ENCODE measurements around the gene UGGT1. TPM values are rescaled to one million over a fixed set of nuclear protein-coding genes. Genes with fewer than 3 reads are reported as not detected.

The UGGT1 gene
- total and polyA plus RNA-seq, 2 experiments from 2014 or later: 11.5 to 65.0 TPM

- Histone ChIP-seq H3K36me3 (ENCODE audit: insufficient read depth) (peaks cover 31% of the 10 kb centered on the region), H3K4me1 (ENCODE audit: insufficient read depth) (no peaks in the 10 kb centered on the region), H3K27ac (ENCODE audit: low read depth) (no peak overlapping the region), H4K20me1 (replicated peaks; ENCODE audit: insufficient read depth) (peaks cover 11% of the 10 kb centered on the region; the same call in 1 of the 2 replicates), H3K9me2 (ENCODE audit: insufficient read depth) (no peaks in the 10 kb centered on the region), H3F3A (replicated peaks; ENCODE audit: low read depth) (no peaks in the 10 kb centered on the region), H3K4me2 (no peak overlapping the region), H3K4me3 (no peak overlapping the region), H2AFZ (no peak overlapping the region), H3K27me3 (ENCODE audit: insufficient read depth) (no peaks in the 10 kb centered on the region), H3K79me2 (replicated peaks; ENCODE audit: insufficient read depth) (no peaks in the 10 kb centered on the region)
- no peak for DNase-seq (ENCODE audit: low spot score)
- no peaks in the 10 kb centered on the region for H3K27me3 Mint-ChIP-seq (ENCODE audit: insufficient read depth, low read depth, poor library complexity)
- no peaks in the 10 kb centered on the region for H3K9me3 Mint-ChIP-seq
- no peak overlapping the region for H3K4me3 Mint-ChIP-seq
- peaks cover 35% of the 10 kb centered on the region for H3K36me3 Mint-ChIP-seq (ENCODE audit: low read depth)
- TF ChIP-seq EZH2phosphoT487 (IDR thresholded peaks at IDR 0.05; ENCODE audit: unreplicated experiment) (no peak), STAT1 (IDR thresholded peaks at IDR 0.05; ENCODE audit: unreplicated experiment) (no peak), POLR2AphosphoS5 (IDR thresholded peaks at IDR 0.05; ENCODE audit: low read depth) (no peak), JUNB (IDR thresholded peaks at IDR 0.05; ENCODE audit: unreplicated experiment) (no peak), CTCF (conservative IDR thresholded peaks at IDR 0.05; ENCODE audit: low read depth in 2 of 2) (no peak), ZNF114 (CRISPR knock-in tag; IDR thresholded peaks at IDR 0.05) (no peak), ZNF462 (CRISPR knock-in tag; IDR thresholded peaks at IDR 0.05) (no peak), EZH2 (IDR thresholded peaks at IDR 0.05; ENCODE audit: low read depth, unreplicated experiment) (no peak), CREB1 (CRISPR knock-in tag; IDR thresholded peaks at IDR 0.05; ENCODE audit: low read depth) (no peak), NANOG (IDR thresholded peaks at IDR 0.05; ENCODE audit: borderline replicate concordance) (no peak), ETS1 (IDR thresholded peaks at IDR 0.05) (no peak), ZNF331 (CRISPR knock-in tag; IDR thresholded peaks at IDR 0.05; ENCODE audit: low read depth) (no peak)
- TF ChIP-seq, protein P1, sequence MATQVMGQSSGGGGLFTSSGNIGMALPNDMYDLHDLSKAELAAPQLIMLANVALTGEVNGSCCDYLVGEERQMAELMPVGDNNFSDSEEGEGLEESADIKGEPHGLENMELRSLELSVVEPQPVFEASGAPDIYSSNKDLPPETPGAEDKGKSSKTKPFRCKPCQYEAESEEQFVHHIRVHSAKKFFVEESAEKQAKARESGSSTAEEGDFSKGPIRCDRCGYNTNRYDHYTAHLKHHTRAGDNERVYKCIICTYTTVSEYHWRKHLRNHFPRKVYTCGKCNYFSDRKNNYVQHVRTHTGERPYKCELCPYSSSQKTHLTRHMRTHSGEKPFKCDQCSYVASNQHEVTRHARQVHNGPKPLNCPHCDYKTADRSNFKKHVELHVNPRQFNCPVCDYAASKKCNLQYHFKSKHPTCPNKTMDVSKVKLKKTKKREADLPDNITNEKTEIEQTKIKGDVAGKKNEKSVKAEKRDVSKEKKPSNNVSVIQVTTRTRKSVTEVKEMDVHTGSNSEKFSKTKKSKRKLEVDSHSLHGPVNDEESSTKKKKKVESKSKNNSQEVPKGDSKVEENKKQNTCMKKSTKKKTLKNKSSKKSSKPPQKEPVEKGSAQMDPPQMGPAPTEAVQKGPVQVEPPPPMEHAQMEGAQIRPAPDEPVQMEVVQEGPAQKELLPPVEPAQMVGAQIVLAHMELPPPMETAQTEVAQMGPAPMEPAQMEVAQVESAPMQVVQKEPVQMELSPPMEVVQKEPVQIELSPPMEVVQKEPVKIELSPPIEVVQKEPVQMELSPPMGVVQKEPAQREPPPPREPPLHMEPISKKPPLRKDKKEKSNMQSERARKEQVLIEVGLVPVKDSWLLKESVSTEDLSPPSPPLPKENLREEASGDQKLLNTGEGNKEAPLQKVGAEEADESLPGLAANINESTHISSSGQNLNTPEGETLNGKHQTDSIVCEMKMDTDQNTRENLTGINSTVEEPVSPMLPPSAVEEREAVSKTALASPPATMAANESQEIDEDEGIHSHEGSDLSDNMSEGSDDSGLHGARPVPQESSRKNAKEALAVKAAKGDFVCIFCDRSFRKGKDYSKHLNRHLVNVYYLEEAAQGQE (IDR thresholded peaks at IDR 0.05; ENCODE audit: unreplicated experiment): no peak
- ATAC-seq: no peak
- H3K4me1 Mint-ChIP-seq: no peaks in the 10 kb centered on the region
- no peak overlapping the region for H3K27ac Mint-ChIP-seq
Measured at GRCh38 chr2:128160616-128161275, 69.7 kb downstream of the UGGT1 start.
